Astrocyte of the spinal cord (primary cell): Measurements from ENCODE around the gene PCID2.
A peak's percentile ranks its signal among the peaks of the same experiment; 100 is the strongest.

ENCODE experiments used
- DNase-seq: peaks from one replicate; pipeline ENCODE4 v3.0.0; 2011; ENCODE audit warnings: low read depth, low spot score
- H3K4me3 ChIP-seq: 2 replicates; pipeline ENCODE4 v1.5.1; 2011; ENCODE audit warnings: low read depth, mild to moderate bottlenecking, low read length, moderate library complexity
- in situ Hi-C: cut with HindIII; loops from 2 replicates; pipeline ENCODE4 v1.10.0; 2017; ENCODE audit warnings: low sequenced_read_pairs
- TF ChIP-seq, protein P1 (sequence below): IDR thresholded peaks from 2 replicates; pipeline ENCODE4 v1.5.1; 2012; ENCODE audit warnings: low read depth, mild to moderate bottlenecking, low read length, inconsistent platforms

Gene PCID2

GRCh38 chr13:113209336-113209758 lies 878 bp upstream of the PCID2 start, which contains the start of gene CUL4A:
Gene CUL4A (plus strand): TSS chr13:113209613. CDS start chr13:113209628, 15 bp downstream.
- peak; percentile 70 for DNase-seq
- peak within 1 kb of the TSS; percentile 80 for H3K4me3 ChIP-seq
- in situ Hi-C loops = no loop called here
- TF ChIP-seq, protein P1, sequence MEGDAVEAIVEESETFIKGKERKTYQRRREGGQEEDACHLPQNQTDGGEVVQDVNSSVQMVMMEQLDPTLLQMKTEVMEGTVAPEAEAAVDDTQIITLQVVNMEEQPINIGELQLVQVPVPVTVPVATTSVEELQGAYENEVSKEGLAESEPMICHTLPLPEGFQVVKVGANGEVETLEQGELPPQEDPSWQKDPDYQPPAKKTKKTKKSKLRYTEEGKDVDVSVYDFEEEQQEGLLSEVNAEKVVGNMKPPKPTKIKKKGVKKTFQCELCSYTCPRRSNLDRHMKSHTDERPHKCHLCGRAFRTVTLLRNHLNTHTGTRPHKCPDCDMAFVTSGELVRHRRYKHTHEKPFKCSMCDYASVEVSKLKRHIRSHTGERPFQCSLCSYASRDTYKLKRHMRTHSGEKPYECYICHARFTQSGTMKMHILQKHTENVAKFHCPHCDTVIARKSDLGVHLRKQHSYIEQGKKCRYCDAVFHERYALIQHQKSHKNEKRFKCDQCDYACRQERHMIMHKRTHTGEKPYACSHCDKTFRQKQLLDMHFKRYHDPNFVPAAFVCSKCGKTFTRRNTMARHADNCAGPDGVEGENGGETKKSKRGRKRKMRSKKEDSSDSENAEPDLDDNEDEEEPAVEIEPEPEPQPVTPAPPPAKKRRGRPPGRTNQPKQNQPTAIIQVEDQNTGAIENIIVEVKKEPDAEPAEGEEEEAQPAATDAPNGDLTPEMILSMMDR = no peak

DNA sequence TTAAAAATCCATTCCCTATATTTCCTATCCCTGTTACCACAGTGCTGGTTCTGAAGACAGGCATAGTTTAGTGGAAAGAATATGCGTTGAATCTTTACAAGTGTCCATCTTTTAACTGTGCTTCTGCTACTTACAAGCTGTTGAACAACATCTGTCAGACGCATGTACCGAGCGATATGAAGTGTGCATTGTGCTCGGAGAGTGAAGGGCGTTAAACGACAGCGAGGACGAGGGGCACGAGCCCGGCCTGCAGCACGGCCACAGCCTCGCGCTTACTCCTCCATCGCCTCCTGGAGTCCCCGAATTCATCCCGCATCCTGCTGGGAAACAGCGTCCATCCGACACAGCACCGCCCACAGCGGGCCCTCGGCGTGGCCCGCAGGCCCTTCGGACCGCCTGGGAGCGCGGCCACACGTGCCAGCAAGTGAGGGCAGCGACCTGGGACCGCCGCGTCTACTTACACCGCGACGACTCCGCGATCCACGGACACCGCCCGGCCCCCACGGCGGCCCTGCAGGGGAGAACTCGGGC lies 514 bp downstream of the PCID2 start:
- in situ Hi-C loops = no loop called here
- TF ChIP-seq, protein P1 = peak; percentile 3
- DNase-seq = peak; percentile 43
- peak overlapping the region; percentile 80 for H3K4me3 ChIP-seq

DNA sequence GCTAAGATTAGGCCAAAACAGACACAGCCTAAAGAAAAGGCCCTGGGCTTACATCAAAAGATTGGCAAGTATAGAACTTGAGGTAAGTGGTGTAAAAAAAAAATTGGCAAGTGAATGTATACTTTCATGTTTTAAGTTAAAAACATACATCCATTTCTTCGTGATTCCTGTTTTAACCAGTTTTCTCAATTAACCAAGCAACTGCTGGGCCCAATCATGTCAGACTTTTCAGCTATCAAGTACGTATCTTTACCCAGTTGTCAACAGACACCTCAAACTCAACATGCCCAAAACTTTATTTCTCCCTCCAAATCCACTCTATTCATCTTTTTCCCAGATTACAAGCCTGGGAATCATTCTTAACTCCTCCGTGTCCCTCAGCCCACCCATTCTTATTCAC lies 1.0 kb downstream of the PCID2 start:
- H3K4me3 ChIP-seq = peak overlapping the region; percentile 80
- in situ Hi-C loops = no loop called here
- TF ChIP-seq, protein P1 = no peak
- no peak for DNase-seq

DNA sequence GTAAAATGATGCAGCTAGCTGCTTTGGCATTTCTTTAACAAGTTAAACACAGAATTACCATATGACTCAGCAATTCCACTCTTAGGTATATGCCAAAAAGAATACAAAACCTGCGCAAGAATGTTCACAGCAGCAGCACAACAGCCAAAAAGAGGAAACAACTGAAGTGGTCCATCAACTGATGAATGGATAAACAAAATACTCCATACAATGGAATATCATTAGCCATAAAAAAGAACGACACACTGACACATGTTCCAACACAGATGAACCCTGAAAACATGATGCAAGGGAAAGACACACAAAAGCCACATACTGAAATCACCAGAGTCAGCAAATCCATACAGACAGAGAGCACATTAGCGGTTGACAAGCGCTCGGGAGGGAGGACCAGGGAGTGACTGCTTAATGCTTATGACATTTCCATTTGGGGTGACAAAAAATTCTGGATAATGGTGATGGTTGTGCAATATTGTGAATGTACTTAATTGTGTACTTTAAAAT lies 3.0 kb downstream of the PCID2 start:
- DNase-seq = peak; percentile 56
- in situ Hi-C loops = no loop called here
- no peak overlapping the region for H3K4me3 ChIP-seq
- TF ChIP-seq, protein P1 = no peak

DNA sequence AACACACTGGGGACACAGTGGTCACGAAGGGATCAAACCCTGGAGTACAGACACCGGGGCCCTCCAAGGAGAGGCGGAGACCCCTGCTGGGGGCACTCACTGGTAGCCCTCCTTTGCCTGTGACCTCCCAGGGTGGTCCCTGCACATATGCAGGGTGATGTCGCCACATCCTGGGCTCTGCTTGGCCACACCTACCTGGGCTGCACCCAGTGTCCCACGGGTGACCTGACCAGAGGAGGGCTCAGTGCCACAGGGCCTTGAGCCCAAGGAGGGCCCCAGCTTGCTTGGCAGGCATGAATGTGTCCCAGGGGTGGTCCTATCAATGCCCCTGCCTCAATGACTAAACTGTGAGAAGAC lies 4.1 kb downstream of the PCID2 start:
- in situ Hi-C loops = no loop called here
- no peak overlapping the region for H3K4me3 ChIP-seq
- TF ChIP-seq, protein P1 = no peak
- no peak for DNase-seq

GRCh38 chr13:113203507-113204377 lies 4.7 kb downstream of the PCID2 start:
- H3K4me3 ChIP-seq = no peak overlapping the region
- no peak for DNase-seq
- TF ChIP-seq, protein P1 = no peak
- in situ Hi-C loops = no loop called here
